ENCODE results near the gene PPP2R2B. TPM values are rescaled to one million over a fixed set of nuclear protein-coding genes. Genes with fewer than 3 reads are reported as not detected.

PPP2R2B gene
- total RNA-seq, 1 experiment from 2014 or later: not detected

DNA sequence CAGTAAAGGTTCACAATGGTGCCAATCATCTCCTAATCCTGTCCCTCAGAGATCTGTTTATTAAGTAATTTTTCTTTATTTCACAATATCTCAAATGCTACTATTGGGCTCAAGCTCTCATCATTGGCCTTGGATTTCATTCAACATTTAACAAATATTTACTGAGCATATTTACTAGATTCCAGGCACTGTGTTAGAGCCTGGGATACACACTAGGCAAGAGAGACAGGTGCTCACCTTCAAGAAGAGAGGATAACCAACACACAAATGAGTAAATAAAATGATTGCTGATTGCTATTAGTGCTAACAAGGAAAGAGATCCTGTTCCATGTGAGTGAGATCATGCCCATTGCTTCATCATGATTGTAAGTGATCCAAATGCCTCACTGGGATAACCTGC, 27.4 kb downstream of the PPP2R2B start:
- no TSS peak for BruUV-seq (replicated peaks)
- Histone ChIP-seq H3K4me3 (ENCODE audit: low read length) (no peak overlapping the region), H3K27ac (ENCODE audit: low read length) (no peak overlapping the region), H3K9me3 (ENCODE audit: low read length) (no peaks in the 10 kb centered on the region), H3K4me2 (ENCODE audit: low read length) (no peak overlapping the region), H4K20me1 (ENCODE audit: low read length) (no peaks in the 10 kb centered on the region), H3K9ac (ENCODE audit: low read length) (no peak overlapping the region), H3K36me3 (ENCODE audit: low read depth, low read length) (no peaks in the 10 kb centered on the region), H3K9me2 (replicated peaks; ENCODE audit: low read length) (no peaks in the 10 kb centered on the region), H3K79me2 (ENCODE audit: low read length) (no peaks in the 10 kb centered on the region), H2AFZ (ENCODE audit: low read length) (no peak overlapping the region), H3F3A (ENCODE audit: low read length, unreplicated experiment) (no peaks in the 10 kb centered on the region), H3K27me3 (ENCODE audit: low read length) (0 out of 2 replicates have a peak, but pooled peaks cover 4% of the 10 kb centered on the region), H3K4me1 (ENCODE audit: insufficient read depth, low read length) (no peaks in the 10 kb centered on the region)
- intact Hi-C loops (cut with micrococcal nuclease): no loop called here
- DNase-seq: no peak
- ATAC-seq: no peak
- TF ChIP-seq, protein P1, sequence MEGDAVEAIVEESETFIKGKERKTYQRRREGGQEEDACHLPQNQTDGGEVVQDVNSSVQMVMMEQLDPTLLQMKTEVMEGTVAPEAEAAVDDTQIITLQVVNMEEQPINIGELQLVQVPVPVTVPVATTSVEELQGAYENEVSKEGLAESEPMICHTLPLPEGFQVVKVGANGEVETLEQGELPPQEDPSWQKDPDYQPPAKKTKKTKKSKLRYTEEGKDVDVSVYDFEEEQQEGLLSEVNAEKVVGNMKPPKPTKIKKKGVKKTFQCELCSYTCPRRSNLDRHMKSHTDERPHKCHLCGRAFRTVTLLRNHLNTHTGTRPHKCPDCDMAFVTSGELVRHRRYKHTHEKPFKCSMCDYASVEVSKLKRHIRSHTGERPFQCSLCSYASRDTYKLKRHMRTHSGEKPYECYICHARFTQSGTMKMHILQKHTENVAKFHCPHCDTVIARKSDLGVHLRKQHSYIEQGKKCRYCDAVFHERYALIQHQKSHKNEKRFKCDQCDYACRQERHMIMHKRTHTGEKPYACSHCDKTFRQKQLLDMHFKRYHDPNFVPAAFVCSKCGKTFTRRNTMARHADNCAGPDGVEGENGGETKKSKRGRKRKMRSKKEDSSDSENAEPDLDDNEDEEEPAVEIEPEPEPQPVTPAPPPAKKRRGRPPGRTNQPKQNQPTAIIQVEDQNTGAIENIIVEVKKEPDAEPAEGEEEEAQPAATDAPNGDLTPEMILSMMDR (conservative IDR thresholded peaks at IDR 0.05; ENCODE audit: low read depth, low read length): no peak
- TF ChIP-seq EZH2phosphoT487 (IDR thresholded peaks at IDR 0.05; ENCODE audit: borderline replicate concordance, low read length): no peak
- no peak for TF ChIP-seq EZH2 (IDR thresholded peaks at IDR 0.05; ENCODE audit: low read length, unreplicated experiment)
- ChIA-PET POLR2A (ENCODE audit: unreplicated experiment) (no interaction called here), CTCF (no interaction called here)

DNA sequence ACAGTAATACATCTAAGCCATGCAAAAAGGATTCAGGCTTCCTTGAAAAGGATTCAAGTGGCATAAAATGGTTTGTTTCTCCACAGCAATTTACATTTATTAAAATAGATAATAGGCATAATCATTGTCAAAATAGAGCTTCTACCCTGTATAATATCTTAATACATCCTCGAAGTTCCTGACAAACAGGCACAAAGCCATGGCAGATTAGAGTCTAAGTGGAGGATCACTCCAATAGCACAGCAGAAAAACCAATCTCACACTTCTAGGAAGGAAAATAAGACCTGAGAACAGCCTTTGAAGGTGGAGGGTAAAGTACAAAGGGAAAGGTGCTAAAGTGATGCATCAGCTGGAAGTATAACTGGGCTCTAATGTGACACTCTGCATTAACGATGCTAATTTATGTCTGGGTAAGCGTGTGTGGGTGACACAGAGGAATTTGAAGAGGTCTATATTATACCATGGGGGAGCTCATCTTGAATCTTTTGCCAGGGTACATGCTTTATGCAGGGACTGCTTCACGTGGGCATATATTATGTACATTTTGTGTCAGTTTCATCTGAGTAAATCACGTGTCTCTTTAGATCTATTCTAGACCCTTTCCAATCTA, 28.8 kb downstream of the PPP2R2B start:
- CTCF ChIA-PET: no interaction called here
- intact Hi-C loops (cut with micrococcal nuclease): no loop called here
- Histone ChIP-seq H3K9ac (ENCODE audit: low read length) (no peak overlapping the region), H3F3A (ENCODE audit: low read length, unreplicated experiment) (no peaks in the 10 kb centered on the region), H4K20me1 (ENCODE audit: low read length) (no peaks in the 10 kb centered on the region), H3K27me3 (ENCODE audit: low read length) (0 out of 2 replicates have a peak, but pooled peaks cover 4% of the 10 kb centered on the region), H3K9me2 (replicated peaks; ENCODE audit: low read length) (no peaks in the 10 kb centered on the region), H3K36me3 (ENCODE audit: low read depth, low read length) (no peaks in the 10 kb centered on the region), H3K79me2 (ENCODE audit: low read length) (no peaks in the 10 kb centered on the region), H2AFZ (ENCODE audit: low read length) (no peak overlapping the region), H3K9me3 (ENCODE audit: low read length) (no peaks in the 10 kb centered on the region), H3K27ac (ENCODE audit: low read length) (no peak overlapping the region), H3K4me2 (ENCODE audit: low read length) (no peak overlapping the region), H3K4me1 (ENCODE audit: insufficient read depth, low read length) (no peaks in the 10 kb centered on the region), H3K4me3 (ENCODE audit: low read length) (no peak overlapping the region)
- no TSS peak for BruUV-seq (replicated peaks)
- POLR2A ChIA-PET (ENCODE audit: unreplicated experiment): no interaction called here
- TF ChIP-seq, protein P1 (conservative IDR thresholded peaks at IDR 0.05; ENCODE audit: low read depth, low read length): no peak
- TF ChIP-seq EZH2phosphoT487 (IDR thresholded peaks at IDR 0.05; ENCODE audit: borderline replicate concordance, low read length) (no peak), EZH2 (IDR thresholded peaks at IDR 0.05; ENCODE audit: low read length, unreplicated experiment) (no peak)
- no peak for DNase-seq
- no peak for ATAC-seq

DNA sequence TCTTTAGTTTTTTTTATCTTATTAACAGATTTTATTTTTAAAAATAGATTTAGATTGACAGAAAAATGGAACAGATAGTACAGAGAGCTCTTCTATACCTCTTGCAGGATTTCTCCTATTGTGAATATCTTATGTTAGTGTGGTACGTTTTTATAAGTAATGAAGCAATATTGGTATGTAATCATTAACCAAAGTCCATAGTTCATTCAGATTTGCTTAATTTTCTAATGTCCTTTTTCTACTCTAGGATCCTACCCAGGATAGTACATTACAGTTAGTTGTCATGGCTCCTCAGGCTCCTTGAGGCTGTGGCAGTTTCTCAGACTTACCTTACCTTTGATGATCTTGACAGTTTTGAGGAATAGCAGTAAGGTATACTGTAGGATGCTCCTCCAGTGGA, 30.4 kb downstream of the PPP2R2B start:
- H3K9me3 ChIP-seq (ENCODE audit: low read length): no peaks in the 10 kb centered on the region
- DNase-seq (no peak), ATAC-seq (no peak)
- no peak for TF ChIP-seq EZH2 (IDR thresholded peaks at IDR 0.05; ENCODE audit: low read length, unreplicated experiment)
- no peak for TF ChIP-seq EZH2phosphoT487 (IDR thresholded peaks at IDR 0.05; ENCODE audit: borderline replicate concordance, low read length)
- TF ChIP-seq, protein P1 (conservative IDR thresholded peaks at IDR 0.05; ENCODE audit: low read depth, low read length): no peak
- BruUV-seq (replicated peaks): no TSS peak
- no peaks in the 10 kb centered on the region for H4K20me1 ChIP-seq (ENCODE audit: low read length)
- H3K4me3 ChIP-seq (ENCODE audit: low read length): no peak overlapping the region
- no peaks in the 10 kb centered on the region for H3F3A ChIP-seq (ENCODE audit: low read length, unreplicated experiment)
- intact Hi-C loops (cut with micrococcal nuclease): no loop called here
- no peak overlapping the region for H3K27ac ChIP-seq (ENCODE audit: low read length)
- ChIA-PET CTCF (no interaction called here), POLR2A (ENCODE audit: unreplicated experiment) (no interaction called here)
- H3K9ac ChIP-seq (ENCODE audit: low read length): no peak overlapping the region
- H3K4me2 ChIP-seq (ENCODE audit: low read length): no peak overlapping the region
- H3K4me1 ChIP-seq (ENCODE audit: insufficient read depth, low read length): no peaks in the 10 kb centered on the region
- H2AFZ ChIP-seq (ENCODE audit: low read length): no peak overlapping the region
- no peaks in the 10 kb centered on the region for H3K9me2 ChIP-seq (replicated peaks; ENCODE audit: low read length)
- H3K79me2 ChIP-seq (ENCODE audit: low read length): no peaks in the 10 kb centered on the region
- H3K27me3 ChIP-seq (ENCODE audit: low read length): no peaks in the 10 kb centered on the region
- no peaks in the 10 kb centered on the region for H3K36me3 ChIP-seq (ENCODE audit: low read depth, low read length)

Data from PC-3 (cell line).